CMK (cell line): Measurements from ENCODE around the gene CCNG1.
A peak's percentile ranks its signal among the peaks of the same experiment; 100 is the strongest.
"Not testable (repeated sequence)": the region's sequence is repeated elsewhere in the genome, so short reads cannot be mapped to it uniquely, and the experiment has no call there.

Experiments
- DNase-seq: peaks from one replicate; pipeline ENCODE4 v3.0.0-alpha.2; 2010; ENCODE audit warnings: low read depth

CCNG1 gene

GRCh38 chr5:163444526-163444925, 7.1 kb downstream of the CCNG1 start:
- no peak for DNase-seq

GRCh38 chr5:163445345-163445744, 8.0 kb downstream of the CCNG1 start:
- DNase-seq = no peak

GRCh38 chr5:163447191-163447590, 9.8 kb downstream of the CCNG1 start:
- no peak for DNase-seq

- DNase-seq = no peak
These were observed 10.5 kb downstream of the CCNG1 start for GRCh38 chr5:163447875-163448274.

GRCh38 chr5:163448491-163448890, 11.1 kb downstream of the CCNG1 start:
- no peak for DNase-seq

- no peak for DNase-seq
These were observed 14.1 kb downstream of the CCNG1 start for GRCh38 chr5:163451489-163451888.

GRCh38 chr5:163453705-163454104, 16.3 kb downstream of the CCNG1 start:
- no peak for DNase-seq

- not testable (repeated sequence) for DNase-seq
These were observed 18.0 kb downstream of the CCNG1 start for GRCh38 chr5:163455406-163455805.

- no peak for DNase-seq
These were observed 18.7 kb downstream of the CCNG1 start for GRCh38 chr5:163456029-163456589.

GRCh38 chr5:163456840-163457239, 19.4 kb downstream of the CCNG1 start:
- no peak for DNase-seq

- no peak for DNase-seq
These were observed 21.5 kb downstream of the CCNG1 start for GRCh38 chr5:163458778-163459385.

GRCh38 chr5:163459462-163459818, 22.0 kb downstream of the CCNG1 start:
- DNase-seq = no peak

GRCh38 chr5:163459819-163460561, 22.6 kb downstream of the CCNG1 start, which contains the start of gene NUDCD2:
NUDCD2 (minus strand) TSS chr5:163460102; CDS start chr5:163460050, 52 bp downstream.
- peak; percentile 78 for DNase-seq

GRCh38 chr5:163460562-163461171, 23.3 kb downstream of the CCNG1 start, which contains the start of gene HMMR:
HMMR (plus strand) TSS chr5:163460632; CDS start chr5:163460693, 61 bp downstream.
- DNase-seq = no peak

- no peak for DNase-seq
These were observed 25.7 kb downstream of the CCNG1 start for GRCh38 chr5:163463063-163463435.

- DNase-seq = no peak
These were observed 30.3 kb downstream of the CCNG1 start for GRCh38 chr5:163467682-163468081.

- no peak for DNase-seq
These were observed 36.3 kb downstream of the CCNG1 start for GRCh38 chr5:163473635-163474243.

GRCh38 chr5:163475411-163475810, 38.0 kb downstream of the CCNG1 start:
- no peak for DNase-seq

- DNase-seq = no peak
These were observed 41.0 kb downstream of the CCNG1 start for GRCh38 chr5:163478126-163478981.

GRCh38 chr5:163478982-163479271, 41.5 kb downstream of the CCNG1 start:
- DNase-seq = no peak

GRCh38 chr5:163489055-163489744, 51.8 kb downstream of the CCNG1 start:
- no peak for DNase-seq
